Adipose tissue (tissue), 3 donors: ENCODE data around the gene FREM1. TPM values are rescaled to one million over a fixed set of nuclear protein-coding genes. Genes with fewer than 3 reads are reported as not detected.

Experiments
- H3K27ac ChIP-seq: one replicate; pipeline ENCODE4 v1.5.1; 2013; ENCODE audit warnings: low read depth, low read length
- WGBS, 3 donors: extraction: QIAGEN DNeasy Blood & Tissue Kit; methylation state at CpG; one replicate each; pipeline ENCODE4 v1.1.7; 2013; 5-methylcytosine and 5-hydroxymethylcytosine counted together
- polyA plus RNA-seq, 3 donors: library from polyadenylated mRNA; stranded (reverse); fragments of 200-250 nt; gene quantifications; one replicate each; pipeline ENCODE4 v1.2.3, GENCODE V29; 2013
- donor health status: healthy with polysubstance abuse.
- donor health status: Bipolar disorder and iron deficiency.
- donor health status: healthy.

The FREM1 gene
- polyA plus RNA-seq, 3 donors = 1.3 to 3.7 (median 1.7) TPM

DNA sequence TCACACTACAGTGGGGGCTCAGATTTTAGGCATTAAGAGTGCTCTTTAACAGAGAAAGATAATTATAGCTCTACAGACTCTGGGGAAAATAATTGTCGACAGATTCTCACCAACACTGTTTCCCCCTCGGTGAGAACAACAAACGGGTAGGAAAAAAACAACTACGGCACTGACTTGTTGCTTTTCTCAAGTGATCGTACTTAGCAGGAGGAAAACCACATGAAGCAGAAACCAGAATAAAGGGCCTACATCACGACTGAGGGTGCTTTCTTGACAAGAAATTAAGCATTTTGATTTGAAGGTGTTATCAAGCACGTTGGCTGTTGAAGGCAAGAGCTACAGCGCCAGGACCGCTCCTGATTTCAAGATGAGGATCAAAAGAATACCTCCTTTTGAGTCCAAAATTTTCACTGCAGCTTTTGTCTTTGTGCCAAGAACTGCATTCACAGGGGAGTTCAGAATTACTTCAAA, 160.5 kb downstream of the FREM1 start:
- WGBS, 3 donors = 50 to 70% (median 55%) methylated on average over 9 of the region's 9 CpGs
- no peak overlapping the region for H3K27ac ChIP-seq

GRCh38 chr9:14748373-14748772, 161.9 kb downstream of the FREM1 start:
- 83 to 91% (median 90%) methylated on average over 3 of the region's 3 CpGs for WGBS, 3 donors

DNA sequence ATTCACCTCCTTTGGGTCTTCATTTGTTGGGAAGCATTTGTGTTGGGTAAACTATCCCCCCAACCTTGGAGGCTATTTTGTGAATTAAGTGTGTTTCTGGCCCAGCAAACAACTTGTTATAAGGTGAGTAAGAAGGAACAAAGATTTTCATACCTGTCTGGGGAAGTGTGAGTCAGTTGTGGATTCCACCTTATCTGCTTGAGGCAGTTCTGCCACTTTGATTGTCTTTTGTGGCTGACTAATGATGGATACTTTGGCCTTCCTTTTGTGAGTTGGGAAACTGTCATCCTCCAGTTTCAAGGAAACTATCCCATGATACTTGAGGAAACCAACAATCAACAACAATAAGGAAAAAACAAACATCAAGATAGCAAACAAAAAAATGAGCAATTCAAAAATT, 163.1 kb downstream of the FREM1 start:
- no peak overlapping the region for H3K27ac ChIP-seq

More at GRCh38 chr9:14748373-14748772, 161.9 kb downstream of the FREM1 start:
- H3K27ac ChIP-seq = no peak overlapping the region

DNA sequence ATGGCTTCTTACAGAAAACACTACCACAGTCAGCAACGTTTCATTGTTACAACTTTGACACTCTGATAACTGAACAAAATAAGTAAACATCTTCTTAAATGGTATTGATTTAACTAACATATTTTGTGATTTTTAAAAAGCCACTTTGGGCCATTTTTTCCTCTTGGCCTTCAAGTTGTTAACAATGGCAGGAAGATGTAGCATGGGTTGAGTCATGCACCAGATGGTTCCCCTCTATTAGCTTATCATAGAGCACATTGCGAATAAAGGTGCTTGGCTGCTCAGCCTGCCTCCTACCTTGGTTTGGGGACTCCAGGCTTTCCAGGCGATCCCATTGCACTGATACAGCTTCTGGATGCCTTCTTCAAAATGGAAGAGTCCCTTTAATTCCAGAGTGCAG, 163.6 kb downstream of the FREM1 start:
- WGBS, 3 donors = 81 to 87% (median 81%) methylated on average over 3 of the region's 3 CpGs

DNA sequence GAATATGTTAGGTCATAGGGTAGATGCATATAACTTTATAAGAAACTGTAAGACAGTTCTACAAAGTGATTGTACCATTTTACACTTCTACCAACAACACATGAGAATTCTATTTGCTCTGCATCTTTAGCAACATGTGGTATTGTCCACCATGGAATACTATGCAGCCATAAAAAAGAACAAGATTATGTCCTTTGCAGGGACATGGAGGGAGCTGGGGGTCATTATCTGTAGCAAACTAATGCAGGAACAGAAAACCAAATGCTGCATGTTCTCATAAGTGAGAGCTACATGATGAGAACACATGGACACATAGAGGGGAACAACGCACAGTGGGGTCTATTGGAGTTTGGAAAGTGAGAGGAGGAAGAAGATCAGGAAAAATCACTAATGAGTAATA, 165.5 kb downstream of the FREM1 start:
- 100% methylated on average over 1 of the region's 1 CpG for WGBS, 3 donors
- H3K27ac ChIP-seq = no peak overlapping the region

More for the DNA sequence above, 163.6 kb downstream of the FREM1 start:
- H3K27ac ChIP-seq = no peak overlapping the region

GRCh38 chr9:14741369-14741768, 168.9 kb downstream of the FREM1 start:
- 91 to 96% (median 92%) methylated on average over 3 of the region's 3 CpGs for WGBS, 3 donors
- H3K27ac ChIP-seq = no peak overlapping the region

DNA sequence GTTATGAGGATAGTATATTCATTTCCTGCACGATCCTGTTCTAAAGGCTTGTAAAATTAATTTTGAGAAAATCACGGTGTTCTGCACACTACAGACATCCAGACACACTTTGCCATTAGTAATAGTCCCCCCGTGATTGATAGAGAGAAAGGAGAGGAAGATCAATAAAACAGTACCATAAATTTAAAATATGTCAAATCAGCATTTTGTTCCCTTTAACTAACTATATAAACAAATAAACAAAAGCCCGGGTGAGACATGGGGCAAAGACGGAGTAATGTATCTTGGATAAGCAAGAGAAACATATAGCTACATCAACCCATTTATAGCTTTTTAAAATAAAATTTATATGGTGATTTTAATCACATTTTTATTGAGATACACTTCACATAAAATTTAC, 177.1 kb downstream of the FREM1 start:
- H3K27ac ChIP-seq = no peak overlapping the region
- 87 to 89% (median 88%) methylated on average over 5 of the region's 5 CpGs for WGBS, 3 donors

GRCh38 chr9:14731294-14731981, 178.8 kb downstream of the FREM1 start:
- 97 to 100% (median 97%) methylated on average over 1 of the region's 1 CpG for WGBS, 3 donors
- no peak overlapping the region for H3K27ac ChIP-seq

DNA sequence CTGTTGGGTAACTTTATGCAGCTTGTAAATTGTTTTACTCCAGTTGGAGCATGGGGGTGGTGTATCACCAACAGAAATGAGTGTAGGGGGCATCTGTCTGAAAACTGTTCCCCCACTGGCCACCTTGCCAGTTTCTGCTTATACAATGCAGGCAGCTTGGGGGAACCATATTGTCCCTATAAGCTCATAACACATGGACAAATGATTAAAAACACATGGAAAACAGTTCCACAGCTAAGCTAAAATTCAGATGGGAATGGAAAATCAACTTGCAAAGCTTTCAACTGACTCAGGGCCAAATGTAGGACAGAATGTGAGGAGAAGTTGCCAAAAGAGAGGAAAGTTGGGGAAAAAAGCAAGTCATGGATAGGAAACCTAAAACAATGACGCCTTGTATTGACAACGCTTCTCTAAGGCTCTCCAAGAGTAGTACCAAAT, 179.7 kb downstream of the FREM1 start:
- 73 to 92% (median 77%) methylated on average over 2 of the region's 2 CpGs for WGBS, 3 donors
- no peak overlapping the region for H3K27ac ChIP-seq

GRCh38 chr9:14723301-14723700, 186.9 kb downstream of the FREM1 start:
- H3K27ac ChIP-seq = no peak overlapping the region
- 44 to 77% (median 61%) methylated on average over 4 of the region's 4 CpGs for WGBS, 3 donors

GRCh38 chr9:14722391-14723035, 187.7 kb downstream of the FREM1 start, which contains the start of gene CER1:
CER1 (minus strand) TSS chr9:14722733; CDS start chr9:14722672, 61 bp downstream.
- no peak within 1 kb of the TSS for H3K27ac ChIP-seq
- 46 to 68% (median 68%) methylated on average over 7 of the region's 7 CpGs for WGBS, 3 donors

GRCh38 chr9:14719231-14719923, 190.9 kb downstream of the FREM1 start:
- no peak overlapping the region for H3K27ac ChIP-seq
- WGBS, 3 donors = 72 to 76% (median 73%) methylated on average over 8 of the region's 8 CpGs

DNA sequence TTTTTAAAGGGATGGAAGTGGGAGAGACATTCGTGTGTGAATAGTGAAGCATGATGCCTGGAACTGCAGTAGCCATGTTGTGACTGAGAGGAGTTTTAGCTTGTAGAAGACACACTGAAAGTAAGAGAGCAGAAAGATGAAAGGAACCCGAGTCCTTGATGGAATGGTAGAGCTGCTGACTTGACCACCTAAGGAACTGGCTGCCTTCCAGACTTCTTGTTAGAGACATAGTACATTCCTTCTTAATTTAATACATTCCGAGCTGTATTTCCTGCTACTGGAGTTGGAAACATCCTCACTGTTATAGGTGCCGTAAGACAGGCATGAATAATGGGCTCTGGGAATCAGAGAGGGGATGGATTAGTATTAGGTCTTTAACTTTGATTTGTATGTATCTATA, 195.1 kb downstream of the FREM1 start:
- 63 to 83% (median 71%) methylated on average over 4 of the region's 4 CpGs for WGBS, 3 donors
- H3K27ac ChIP-seq = no peak overlapping the region

GRCh38 chr9:14713187-14713767, 197.0 kb downstream of the FREM1 start:
- no peak overlapping the region for H3K27ac ChIP-seq
- WGBS, 3 donors = 78 to 90% (median 82%) methylated on average over 3 of the region's 3 CpGs

DNA sequence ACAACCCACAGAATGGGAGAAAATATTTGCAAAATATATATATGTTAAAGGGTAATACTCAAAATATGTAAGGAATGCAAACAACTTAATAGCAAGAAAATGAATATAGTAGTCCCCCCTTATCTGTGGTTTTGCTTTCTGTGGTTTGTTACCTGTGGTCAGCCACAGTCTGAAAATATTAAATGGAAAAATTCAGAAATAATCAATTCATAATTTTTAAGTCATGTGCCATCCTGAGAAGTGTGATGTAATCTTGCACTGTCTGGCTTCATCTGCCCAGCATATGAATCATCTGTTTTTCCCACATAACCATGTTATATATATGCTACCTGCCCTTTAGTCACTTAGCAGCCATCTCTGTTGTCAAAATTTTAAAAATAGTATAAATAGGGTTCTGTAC, 199.4 kb downstream of the FREM1 start:
- H3K27ac ChIP-seq = no peak overlapping the region

- 88 to 90% (median 90%) methylated on average over 5 of the region's 5 CpGs for WGBS, 3 donors
- H3K27ac ChIP-seq = no peak overlapping the region
Observed at GRCh38 chr9:14706530-14707140, 203.6 kb downstream of the FREM1 start.

GRCh38 chr9:14705079-14705478, 205.1 kb downstream of the FREM1 start:
- H3K27ac ChIP-seq = no peak overlapping the region

DNA sequence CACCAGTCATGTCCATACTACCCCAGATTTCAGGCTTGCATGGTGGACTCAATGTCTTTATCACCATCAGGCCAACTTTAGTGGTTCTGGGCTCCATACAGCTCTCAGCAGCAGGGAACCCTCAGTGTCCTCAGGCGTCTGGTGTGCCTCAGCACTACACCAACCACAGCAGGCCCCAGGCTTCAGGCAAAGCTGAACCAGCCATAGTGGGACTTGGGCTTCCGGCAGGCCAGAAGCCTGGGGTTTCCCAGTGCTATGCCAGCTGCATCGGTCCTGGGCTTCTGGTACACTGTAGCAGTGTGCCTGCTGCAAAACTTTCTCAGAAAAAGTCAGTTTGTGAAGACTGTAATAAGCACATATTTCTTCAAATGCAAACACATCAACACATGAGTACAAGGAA, 205.9 kb downstream of the FREM1 start:
- no peak overlapping the region for H3K27ac ChIP-seq
- WGBS, 3 donors = 93 to 98% (median 93%) methylated on average over 3 of the region's 3 CpGs
